Measurements from ENCODE around the gene GJB2.

DNA sequence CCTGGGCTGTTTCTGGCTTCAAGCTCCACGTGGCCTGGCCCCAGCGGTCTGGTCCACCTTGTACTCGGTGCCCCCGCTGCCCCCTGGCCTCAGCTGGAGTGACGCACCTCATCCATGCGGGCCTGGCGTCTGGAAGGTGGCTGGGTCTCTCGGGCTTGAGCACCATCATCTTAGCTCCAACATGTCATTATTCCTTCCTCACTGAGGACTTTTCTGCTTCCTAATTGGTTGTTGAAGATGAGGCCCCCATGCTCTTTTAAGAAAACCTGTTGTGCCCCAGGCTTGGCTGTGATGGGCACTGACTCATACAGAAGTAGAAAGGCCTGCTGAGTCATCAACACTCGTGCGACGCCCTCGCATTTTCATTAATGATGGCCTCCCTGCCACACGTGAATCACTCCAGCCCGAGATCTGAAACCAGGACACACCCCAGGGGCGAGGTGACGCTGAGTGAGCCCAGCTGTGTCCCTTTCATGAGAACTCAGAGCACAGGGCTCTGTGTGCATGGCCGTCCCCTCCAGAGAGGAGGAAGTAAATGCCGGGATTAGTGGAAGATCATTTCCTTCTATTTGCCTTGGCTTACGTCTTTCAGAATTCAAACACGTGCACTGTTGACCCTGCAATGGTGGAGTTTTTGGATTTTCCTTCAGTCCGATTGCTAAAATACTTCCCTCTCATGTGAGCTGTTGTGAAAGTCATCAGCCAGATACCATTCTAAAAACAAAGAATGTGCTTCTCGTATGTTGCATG lies 17.9 kb downstream of the GJB2 start:
- TF ChIP-seq POLR2AphosphoS5 (IDR thresholded peaks at IDR 0.05; ENCODE audit: low read depth, low read length) = no peak
- TF ChIP-seq POLR2A (IDR thresholded peaks at IDR 0.05; ENCODE audit: low read depth, low read length) = no peak

Measured in GM12892 (cell line).